HepG2 (cell line): ENCODE results near the gene CDK7. TPM values are rescaled to one million over a fixed set of nuclear protein-coding genes. Genes with fewer than 3 reads are reported as not detected.
A peak's percentile ranks its signal among the peaks of the same experiment; 100 is the strongest.

Experiments used
- CREB1 ChIP-seq, 2 experiments: fragments of 450-650 bp in 1 of 2; IDR thresholded peaks; 2 replicates each; pipeline ENCODE4 v1.6.1; 2016 to 2017; ENCODE audit warnings: control low read depth in 1 of 2, mild to moderate bottlenecking in 1 of 2, missing compliant biosample characterization in 1 of 2, missing genetic modification characterization in 1 of 2
- FOXK2 ChIP-seq: fragments of 450-650 bp; IDR thresholded peaks from 2 replicates; pipeline ENCODE4 v1.6.1; 2016
- NFE2L2 ChIP-seq: fragments of 150-350 bp; IDR thresholded peaks from 2 replicates; pipeline ENCODE4 v1.6.1; 2014; ENCODE audit warnings: low read length
- PHF21A ChIP-seq: sonication (generic); formaldehyde crosslinking; IDR thresholded peaks from 2 replicates; pipeline ENCODE4 v1.5.0; 2020; ENCODE audit warnings: mild to moderate bottlenecking, missing genetic modification reagents
- SP5 ChIP-seq: IDR thresholded peaks from 2 replicates; pipeline ENCODE4 v1.6.1; 2016; ENCODE audit warnings: low read depth, borderline replicate concordance
- ZFP1 ChIP-seq: IDR thresholded peaks from 2 replicates; pipeline ENCODE4 v1.6.1; 2016
- ZNF557 ChIP-seq: sonication (generic); formaldehyde crosslinking; IDR thresholded peaks from 2 replicates; pipeline ENCODE4 v1.4.0; 2020; ENCODE audit warnings: missing genetic modification reagents
- ZNF724P ChIP-seq: sonication (generic); formaldehyde crosslinking; IDR thresholded peaks from 2 replicates; pipeline ENCODE4 v1.8.0; 2022; ENCODE audit warnings: missing genetic modification reagents, borderline replicate concordance
- ZNF841 ChIP-seq: sonication (generic); formaldehyde crosslinking; IDR thresholded peaks from 2 replicates; pipeline ENCODE4 v1.8.1; 2023; ENCODE audit warnings: missing genetic modification reagents, borderline replicate concordance
- polyA plus RNA-seq, 8 experiments: library from polyadenylated mRNA; depleted of rRNA in 3 of 8; stranded (reverse) in 7 of 8; unstranded in 1 of 8; fragments of >200 nt; fragmentation: Illumina TruSeq in 4 of 8; extraction: Trizol in 4 of 8; gene quantifications; 2 replicates each; pipeline versions ENCODE4 v1.2.1 to v1.2.3, GENCODE V29; 2011 to 2016; ENCODE audit warnings: low read depth in 4 of 8, missing spikeins in 1 of 8, mixed read lengths in 1 of 8; ENCODE audit not compliant: insufficient read depth in 1 of 8
- total RNA-seq, 5 experiments: library from RNA; depleted of rRNA; stranded (reverse); fragments of >200 nt; fragmentation: Illumina TruSeq; extraction: Trizol; gene quantifications; 2 replicates each; pipeline ENCODE4 v1.2.3, GENCODE V29; 2016; ENCODE audit warnings: low read depth in 1 of 5
- TF ChIP-seq, protein P1 (sequence below): sonication (generic); formaldehyde crosslinking; IDR thresholded peaks from 2 replicates; pipeline ENCODE4 v1.8.1; 2022; ENCODE audit warnings: mild to moderate bottlenecking, missing genetic modification reagents
- TF ChIP-seq, protein P2 (sequence below): sonication (generic); formaldehyde crosslinking; IDR thresholded peaks from 2 replicates; pipeline ENCODE4 v1.5.1; 2020; ENCODE audit warnings: mild to moderate bottlenecking, missing genetic modification reagents, moderate library complexity
- TF ChIP-seq, protein P3 (sequence below): sonication (generic); formaldehyde crosslinking; IDR thresholded peaks from 2 replicates; pipeline ENCODE4 v1.9.0; 2022; ENCODE audit warnings: missing genetic modification reagents, mild to moderate bottlenecking, borderline replicate concordance

The CDK7 gene
- total and polyA plus RNA-seq, 2 of the 13 experiments (the other 11 are each of a cell fraction or from before 2014, with no cell fraction given), result 41.2 to 54.9 TPM

DNA sequence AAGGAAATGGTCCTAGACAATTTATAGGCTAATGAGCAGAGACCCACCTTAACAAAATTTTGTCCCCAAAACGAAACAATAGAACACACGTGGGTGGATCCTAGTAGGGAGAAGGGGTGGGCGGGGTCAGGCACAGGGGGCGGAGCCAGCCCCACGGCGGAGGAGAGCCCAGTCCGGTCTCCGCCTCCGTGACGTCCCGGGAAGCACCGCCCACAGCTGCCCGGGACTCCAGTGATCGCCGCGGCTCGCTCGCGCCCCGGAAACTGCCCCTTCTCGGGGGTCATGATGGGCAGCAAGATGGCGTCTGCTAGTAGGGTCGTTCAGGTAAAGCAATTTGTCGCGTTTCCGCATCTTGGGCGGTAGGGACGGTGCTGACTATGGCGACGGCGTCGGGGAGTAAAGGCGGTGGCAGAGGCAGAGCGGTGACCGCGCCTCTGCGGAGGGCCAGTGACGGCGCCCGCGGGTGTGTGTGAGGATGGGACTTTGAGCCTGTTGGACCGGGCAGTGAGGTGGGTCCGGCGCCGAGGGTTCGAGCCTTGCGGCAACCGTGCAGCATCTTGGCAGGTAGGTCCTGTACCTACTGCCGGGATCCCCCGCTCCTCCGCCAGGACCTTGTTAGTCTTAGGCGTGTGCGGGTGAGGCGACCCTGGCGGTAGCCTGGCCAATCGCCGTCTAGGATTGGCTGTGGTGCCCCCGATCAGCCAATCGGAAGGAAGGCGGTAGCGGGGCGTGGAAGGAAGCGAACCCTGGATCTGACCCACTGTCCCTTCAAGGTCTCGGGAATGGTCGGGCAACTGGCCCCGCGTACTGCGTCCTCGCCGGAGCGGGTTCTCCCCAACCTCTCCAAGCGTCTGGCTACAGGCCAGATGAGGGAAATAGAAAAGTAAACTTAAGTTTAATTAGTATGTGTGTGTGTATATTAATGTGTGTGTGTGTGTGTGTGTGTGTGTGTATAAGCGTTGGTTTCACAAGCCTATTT is 16.8 kb upstream of the CDK7 start (continued):
- no peak for TF ChIP-seq SP5 (CRISPR knock-in tag)
- no peak for TF ChIP-seq NFE2L2
- TF ChIP-seq ZNF841, result no peak
- TF ChIP-seq PHF21A (CRISPR knock-in tag), result peak; percentile 77
- peak; percentile 46; the same call in 1 of the 2 replicates for TF ChIP-seq ZNF557 (CRISPR knock-in tag)
- peak; percentile 30; the same call in 1 of the 2 replicates for TF ChIP-seq ZNF724P (CRISPR knock-in tag)
- peak; percentile 63 for TF ChIP-seq CREB1 (IDR thresholded peaks at IDR 0.05)
- TF ChIP-seq CREB1 (CRISPR knock-in tag; IDR thresholded peaks at IDR 0.05), result peak; percentile 73
- no peak for TF ChIP-seq FOXK2
- TF ChIP-seq, protein P1, sequence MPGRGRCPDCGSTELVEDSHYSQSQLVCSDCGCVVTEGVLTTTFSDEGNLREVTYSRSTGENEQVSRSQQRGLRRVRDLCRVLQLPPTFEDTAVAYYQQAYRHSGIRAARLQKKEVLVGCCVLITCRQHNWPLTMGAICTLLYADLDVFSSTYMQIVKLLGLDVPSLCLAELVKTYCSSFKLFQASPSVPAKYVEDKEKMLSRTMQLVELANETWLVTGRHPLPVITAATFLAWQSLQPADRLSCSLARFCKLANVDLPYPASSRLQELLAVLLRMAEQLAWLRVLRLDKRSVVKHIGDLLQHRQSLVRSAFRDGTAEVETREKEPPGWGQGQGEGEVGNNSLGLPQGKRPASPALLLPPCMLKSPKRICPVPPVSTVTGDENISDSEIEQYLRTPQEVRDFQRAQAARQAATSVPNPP (CRISPR knock-in tag), result 0 out of 2 replicates have a peak, but pooled peaks have one; percentile 64
- TF ChIP-seq, protein P2, sequence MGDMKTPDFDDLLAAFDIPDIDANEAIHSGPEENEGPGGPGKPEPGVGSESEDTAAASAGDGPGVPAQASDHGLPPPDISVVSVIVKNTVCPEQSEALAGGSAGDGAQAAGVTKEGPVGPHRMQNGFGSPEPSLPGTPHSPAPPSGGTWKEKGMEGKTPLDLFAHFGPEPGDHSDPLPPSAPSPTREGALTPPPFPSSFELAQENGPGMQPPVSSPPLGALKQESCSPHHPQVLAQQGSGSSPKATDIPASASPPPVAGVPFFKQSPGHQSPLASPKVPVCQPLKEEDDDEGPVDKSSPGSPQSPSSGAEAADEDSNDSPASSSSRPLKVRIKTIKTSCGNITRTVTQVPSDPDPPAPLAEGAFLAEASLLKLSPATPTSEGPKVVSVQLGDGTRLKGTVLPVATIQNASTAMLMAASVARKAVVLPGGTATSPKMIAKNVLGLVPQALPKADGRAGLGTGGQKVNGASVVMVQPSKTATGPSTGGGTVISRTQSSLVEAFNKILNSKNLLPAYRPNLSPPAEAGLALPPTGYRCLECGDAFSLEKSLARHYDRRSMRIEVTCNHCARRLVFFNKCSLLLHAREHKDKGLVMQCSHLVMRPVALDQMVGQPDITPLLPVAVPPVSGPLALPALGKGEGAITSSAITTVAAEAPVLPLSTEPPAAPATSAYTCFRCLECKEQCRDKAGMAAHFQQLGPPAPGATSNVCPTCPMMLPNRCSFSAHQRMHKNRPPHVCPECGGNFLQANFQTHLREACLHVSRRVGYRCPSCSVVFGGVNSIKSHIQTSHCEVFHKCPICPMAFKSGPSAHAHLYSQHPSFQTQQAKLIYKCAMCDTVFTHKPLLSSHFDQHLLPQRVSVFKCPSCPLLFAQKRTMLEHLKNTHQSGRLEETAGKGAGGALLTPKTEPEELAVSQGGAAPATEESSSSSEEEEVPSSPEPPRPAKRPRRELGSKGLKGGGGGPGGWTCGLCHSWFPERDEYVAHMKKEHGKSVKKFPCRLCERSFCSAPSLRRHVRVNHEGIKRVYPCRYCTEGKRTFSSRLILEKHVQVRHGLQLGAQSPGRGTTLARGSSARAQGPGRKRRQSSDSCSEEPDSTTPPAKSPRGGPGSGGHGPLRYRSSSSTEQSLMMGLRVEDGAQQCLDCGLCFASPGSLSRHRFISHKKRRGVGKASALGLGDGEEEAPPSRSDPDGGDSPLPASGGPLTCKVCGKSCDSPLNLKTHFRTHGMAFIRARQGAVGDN (CRISPR knock-in tag), result peak; percentile 95
- TF ChIP-seq, protein P3, sequence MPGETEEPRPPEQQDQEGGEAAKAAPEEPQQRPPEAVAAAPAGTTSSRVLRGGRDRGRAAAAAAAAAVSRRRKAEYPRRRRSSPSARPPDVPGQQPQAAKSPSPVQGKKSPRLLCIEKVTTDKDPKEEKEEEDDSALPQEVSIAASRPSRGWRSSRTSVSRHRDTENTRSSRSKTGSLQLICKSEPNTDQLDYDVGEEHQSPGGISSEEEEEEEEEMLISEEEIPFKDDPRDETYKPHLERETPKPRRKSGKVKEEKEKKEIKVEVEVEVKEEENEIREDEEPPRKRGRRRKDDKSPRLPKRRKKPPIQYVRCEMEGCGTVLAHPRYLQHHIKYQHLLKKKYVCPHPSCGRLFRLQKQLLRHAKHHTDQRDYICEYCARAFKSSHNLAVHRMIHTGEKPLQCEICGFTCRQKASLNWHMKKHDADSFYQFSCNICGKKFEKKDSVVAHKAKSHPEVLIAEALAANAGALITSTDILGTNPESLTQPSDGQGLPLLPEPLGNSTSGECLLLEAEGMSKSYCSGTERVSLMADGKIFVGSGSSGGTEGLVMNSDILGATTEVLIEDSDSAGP, result peak; percentile 91; the same call in 1 of the 2 replicates
- TF ChIP-seq ZFP1 (CRISPR knock-in tag), result no peak
